ENCODE data around the gene KRTDAP. TPM values are rescaled to one million over a fixed set of nuclear protein-coding genes. Genes with fewer than 3 reads are reported as not detected.

KRTDAP gene
- total and polyA plus RNA-seq, 10 of the 15 experiments (the other 5 are each of a cell fraction or from before 2014, with no cell fraction given): 0.23 TPM; not detected in 9

GRCh38 chr19:35528218-35529038 is 38.2 kb upstream of the KRTDAP start, which contains the start of gene SBSN:
SBSN (minus strand) TSS chr19:35528311; CDS start chr19:35528281, 30 bp downstream.
- ChIA-PET RAD21 (ENCODE audit: unreplicated experiment) (no interaction called here), POLR2A (no interaction called here), SMC1A (ENCODE audit: uncharacterized antibody, unreplicated experiment) (no interaction called here), CTCF (interaction anchor here (0.9 to 3.3 kb wide), 3 partner anchors 8 to 20 kb away, joined by 3 to 11 read pairs (median 7); no protein-coding TSS in a partner anchor)
- Histone ChIP-seq H3K36me3 (ENCODE audit: control insufficient read depth in 2 of 2, insufficient read depth in 2 of 2, low read length in 1 of 2) (no peaks in the 10 kb centered on the region), H3K4me3 (no peak within 1 kb of the TSS), H3K27me3 (replicated peaks in 1 of 2; ENCODE audit: control insufficient read depth in 2 of 2, insufficient read depth in 2 of 2, low read length in 1 of 2) (peaks cover 0 to 13% of the 10 kb centered on the region in 2 experiments; a peak in 3 of 4 replicates), H2AFZ (ENCODE audit: control insufficient read depth, low read depth, low read length) (no peak within 1 kb of the TSS), H3K9me3 (replicated peaks; ENCODE audit: control insufficient read depth, insufficient read depth, low read length) (no peaks in the 10 kb centered on the region), H3K4me1 (ENCODE audit: control insufficient read depth, insufficient read depth, low read length) (peaks cover 2% of the 10 kb centered on the region; the same call in 1 of the 2 replicates), H3K79me2 (ENCODE audit: control insufficient read depth, insufficient read depth, low read length) (no peaks in the 10 kb centered on the region), H3K9ac (ENCODE audit: control insufficient read depth, insufficient read depth, low read length) (no peak within 1 kb of the TSS), H3K4me2 (ENCODE audit: control insufficient read depth, insufficient read depth) (no peak within 1 kb of the TSS), H4K20me1 (ENCODE audit: control insufficient read depth, insufficient read depth) (no peaks in the 10 kb centered on the region), H3K27ac (ENCODE audit: control insufficient read depth, insufficient read depth) (no peak within 1 kb of the TSS)
- ATAC-seq: no peak
- TF ChIP-seq POU2F2 (IDR thresholded peaks at IDR 0.05; ENCODE audit: borderline replicate concordance, low read depth, low read length): no peak
- no peak for TF ChIP-seq TCF12 (IDR thresholded peaks at IDR 0.05; ENCODE audit: low read depth, low read length)
- no peak for TF ChIP-seq REST (IDR thresholded peaks at IDR 0.05; ENCODE audit: low read depth, low read length)
- TF ChIP-seq IKZF2 (IDR thresholded peaks at IDR 0.05): no peak
- no peak for TF ChIP-seq PBX3 (IDR thresholded peaks at IDR 0.05; ENCODE audit: insufficient replicate concordance, low read depth, low read length)
- no peak for TF ChIP-seq ZNF24 (IDR thresholded peaks at IDR 0.05)
- no peak for TF ChIP-seq FOXK2 (IDR thresholded peaks at IDR 0.05)
- no peak for TF ChIP-seq MYB (IDR thresholded peaks at IDR 0.05; ENCODE audit: borderline replicate concordance, low read depth, low read length)
- no peak for TF ChIP-seq SMARCA5 (IDR thresholded peaks at IDR 0.05)
- TF ChIP-seq RELB (IDR thresholded peaks at IDR 0.05; ENCODE audit: low read depth): no peak
- no peak for DNase-seq (ENCODE audit: low read depth, low spot score)
- in situ Hi-C loops (cut with MboI) (no loop called here), intact Hi-C loops (cut with micrococcal nuclease; ENCODE audit: unreplicated experiment) (no loop called here)
- 17% methylated on average over 10 of the region's 11 CpGs for WGBS (ENCODE audit: insufficient coverage, insufficient replicate concordance, low lambda C conversion rate, missing lambda C conversion rate)
- no TSS peak for BruUV-seq (replicated peaks)
- FAIRE-seq: no peak

All from GM12878 (cell line).